ENCODE data around the gene ERVK3-1. TPM values are rescaled to one million over a fixed set of nuclear protein-coding genes. Genes with fewer than 3 reads are reported as not detected.

ERVK3-1 gene
- polyA plus RNA-seq, 1 of the 3 experiments (the other 2 are of a cell fraction), result 69.4 TPM

DNA sequence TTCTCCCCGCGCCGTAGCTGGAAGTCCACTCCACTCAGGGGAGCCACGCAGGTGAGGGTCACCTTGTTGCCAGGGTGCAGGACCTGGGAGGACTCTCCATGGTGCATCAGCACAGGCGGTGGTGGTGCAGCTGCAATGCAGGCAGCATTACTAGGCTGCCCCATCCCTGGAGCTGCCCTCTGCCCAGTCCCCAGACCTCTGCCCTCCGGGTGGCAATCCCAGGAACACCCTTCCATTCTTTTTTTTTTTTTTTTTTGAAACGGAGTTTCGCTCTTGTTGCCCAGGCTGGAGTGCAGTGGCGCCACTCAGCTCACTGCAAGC is 46.3 kb downstream of the ERVK3-1 start (continued):
- TF ChIP-seq, protein P1, sequence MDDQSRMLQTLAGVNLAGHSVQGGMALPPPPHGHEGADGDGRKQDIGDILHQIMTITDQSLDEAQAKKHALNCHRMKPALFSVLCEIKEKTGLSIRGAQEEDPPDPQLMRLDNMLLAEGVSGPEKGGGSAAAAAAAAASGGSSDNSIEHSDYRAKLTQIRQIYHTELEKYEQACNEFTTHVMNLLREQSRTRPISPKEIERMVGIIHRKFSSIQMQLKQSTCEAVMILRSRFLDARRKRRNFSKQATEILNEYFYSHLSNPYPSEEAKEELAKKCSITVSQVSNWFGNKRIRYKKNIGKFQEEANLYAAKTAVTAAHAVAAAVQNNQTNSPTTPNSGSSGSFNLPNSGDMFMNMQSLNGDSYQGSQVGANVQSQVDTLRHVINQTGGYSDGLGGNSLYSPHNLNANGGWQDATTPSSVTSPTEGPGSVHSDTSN (IDR thresholded peaks at IDR 0.05), result no peak
- TF ChIP-seq GABPA (IDR thresholded peaks at IDR 0.05; ENCODE audit: low read depth), result no peak
- TF ChIP-seq FOXJ3 (CRISPR knock-in tag; IDR thresholded peaks at IDR 0.05), result no peak
- no peak for TF ChIP-seq RAD21 (IDR thresholded peaks at IDR 0.05; ENCODE audit: low read length)
- no peak for TF ChIP-seq MEF2A (IDR thresholded peaks at IDR 0.05; ENCODE audit: borderline replicate concordance, low read depth)
- TF ChIP-seq FOSL2 (IDR thresholded peaks at IDR 0.05; ENCODE audit: borderline replicate concordance, low read depth), result no peak
- no peak for TF ChIP-seq TEAD4 (IDR thresholded peaks at IDR 0.05; ENCODE audit: borderline replicate concordance, insufficient read depth)
- TF ChIP-seq SMC3 (IDR thresholded peaks at IDR 0.05; ENCODE audit: low read depth, low read length), result no peak
- TF ChIP-seq, protein P2, sequence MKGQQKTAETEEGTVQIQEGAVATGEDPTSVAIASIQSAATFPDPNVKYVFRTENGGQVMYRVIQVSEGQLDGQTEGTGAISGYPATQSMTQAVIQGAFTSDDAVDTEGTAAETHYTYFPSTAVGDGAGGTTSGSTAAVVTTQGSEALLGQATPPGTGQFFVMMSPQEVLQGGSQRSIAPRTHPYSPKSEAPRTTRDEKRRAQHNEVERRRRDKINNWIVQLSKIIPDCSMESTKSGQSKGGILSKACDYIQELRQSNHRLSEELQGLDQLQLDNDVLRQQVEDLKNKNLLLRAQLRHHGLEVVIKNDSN (IDR thresholded peaks at IDR 0.05; ENCODE audit: borderline replicate concordance, low read depth), result no peak
- no peak for TF ChIP-seq RXRA (IDR thresholded peaks at IDR 0.05; ENCODE audit: borderline replicate concordance, low read depth)
- TF ChIP-seq RFX5 (IDR thresholded peaks at IDR 0.05; ENCODE audit: low read length), result no peak
- TF ChIP-seq FOXM1 (IDR thresholded peaks at IDR 0.05; ENCODE audit: low read depth), result no peak
- TF ChIP-seq MXI1 (IDR thresholded peaks at IDR 0.05; ENCODE audit: low read depth, low read length), result no peak
- TF ChIP-seq CTCF (IDR thresholded peaks at IDR 0.05), result no peak

- Histone ChIP-seq H3F3A (replicated peaks; ENCODE audit: insufficient read depth) (no peaks in the 10 kb centered on the region), H3K27me3 (ENCODE audit: insufficient read depth) (no peaks in the 10 kb centered on the region), H3K9ac (no peak overlapping the region), H3K27ac (ENCODE audit: low read depth in 2 of 2, low read length in 1 of 2) (no peak overlapping the region), H3K4me1 (ENCODE audit: control insufficient read depth in 1 of 2, insufficient read depth in 2 of 2, low read depth in 1 of 2, low read length in 1 of 2) (no peaks in the 10 kb centered on the region; a peak in 1 of 4 replicates), H3K9me3 (no peaks in the 10 kb centered on the region), H3K36me3 (replicated peaks in 1 of 2; ENCODE audit: control insufficient read depth in 1 of 2, insufficient read depth in 2 of 2, low read length in 1 of 2) (peaks cover 2 to 4% of the 10 kb centered on the region in 2 experiments), H3K4me3 (ENCODE audit: low read depth in 2 of 2, low read length in 1 of 2) (no peak overlapping the region), H3K79me2 (ENCODE audit: insufficient read depth) (peaks cover 31% of the 10 kb centered on the region), H3K4me2 (no peak overlapping the region), H2AFZ (ENCODE audit: low read depth) (no peak overlapping the region), H3K9me2 (no peaks in the 10 kb centered on the region), H4K20me1 (ENCODE audit: insufficient read depth) (no peaks in the 10 kb centered on the region)
- ChIA-PET CTCF (interaction anchor here (1.3 kb wide), 1 partner anchor 24 kb away, joined by 4 read pairs; no protein-coding TSS in a partner anchor), POLR2A (interaction anchor here (0.6 to 3.6 kb wide), 2 partner anchors 10 to 74 kb away, joined by 4 to 18 read pairs; partner anchors contain the start of gene ZNF497)
- DNase-seq, result no peak
- WGBS (ENCODE audit: low lambda C conversion rate), result 84% methylated on average over 18 of the region's 23 CpGs
- no peak for TF ChIP-seq RCOR1 (IDR thresholded peaks at IDR 0.05; ENCODE audit: low read length)
- TF ChIP-seq, protein P3, sequence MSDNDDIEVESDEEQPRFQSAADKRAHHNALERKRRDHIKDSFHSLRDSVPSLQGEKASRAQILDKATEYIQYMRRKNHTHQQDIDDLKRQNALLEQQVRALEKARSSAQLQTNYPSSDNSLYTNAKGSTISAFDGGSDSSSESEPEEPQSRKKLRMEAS (IDR thresholded peaks at IDR 0.05; ENCODE audit: low read depth), result no peak
- no peak for TF ChIP-seq POLR2AphosphoS5 (IDR thresholded peaks at IDR 0.05; ENCODE audit: low read depth, low read length)
- no peak for TF ChIP-seq FOXJ3 (CRISPR knock-in tag; IDR thresholded peaks at IDR 0.05)
These were observed 47.0 kb downstream of the ERVK3-1 start for GRCh38 chr19:58351990-58352755.
